ENCODE results near the gene SHOC2. TPM values are rescaled to one million over a fixed set of nuclear protein-coding genes. Genes with fewer than 3 reads are reported as not detected.

Gene SHOC2
- total RNA-seq, 6 experiments from 2014 or later = 48.9 to 61.1 (median 56.6) TPM

GRCh38 chr10:110994406-110995086 is 75.1 kb downstream of the SHOC2 start:
- Mint-ChIP-seq H3K4me1 (ENCODE audit: low read depth) (peaks cover 49% of the 10 kb centered on the region), H3K27ac (no peak overlapping the region), H3K27me3 (ENCODE audit: insufficient read depth) (no peaks in the 10 kb centered on the region; the same call in 1 of the 2 replicates), H3K4me3 (no peak overlapping the region), H3K36me3 (ENCODE audit: low read depth) (peaks cover 31% of the 10 kb centered on the region), H3K9me3 (no peaks in the 10 kb centered on the region)
- TF ChIP-seq, protein P1, sequence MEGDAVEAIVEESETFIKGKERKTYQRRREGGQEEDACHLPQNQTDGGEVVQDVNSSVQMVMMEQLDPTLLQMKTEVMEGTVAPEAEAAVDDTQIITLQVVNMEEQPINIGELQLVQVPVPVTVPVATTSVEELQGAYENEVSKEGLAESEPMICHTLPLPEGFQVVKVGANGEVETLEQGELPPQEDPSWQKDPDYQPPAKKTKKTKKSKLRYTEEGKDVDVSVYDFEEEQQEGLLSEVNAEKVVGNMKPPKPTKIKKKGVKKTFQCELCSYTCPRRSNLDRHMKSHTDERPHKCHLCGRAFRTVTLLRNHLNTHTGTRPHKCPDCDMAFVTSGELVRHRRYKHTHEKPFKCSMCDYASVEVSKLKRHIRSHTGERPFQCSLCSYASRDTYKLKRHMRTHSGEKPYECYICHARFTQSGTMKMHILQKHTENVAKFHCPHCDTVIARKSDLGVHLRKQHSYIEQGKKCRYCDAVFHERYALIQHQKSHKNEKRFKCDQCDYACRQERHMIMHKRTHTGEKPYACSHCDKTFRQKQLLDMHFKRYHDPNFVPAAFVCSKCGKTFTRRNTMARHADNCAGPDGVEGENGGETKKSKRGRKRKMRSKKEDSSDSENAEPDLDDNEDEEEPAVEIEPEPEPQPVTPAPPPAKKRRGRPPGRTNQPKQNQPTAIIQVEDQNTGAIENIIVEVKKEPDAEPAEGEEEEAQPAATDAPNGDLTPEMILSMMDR (IDR thresholded peaks at IDR 0.05) = no peak
- no peak for DNase-seq

GRCh38 chr10:110995301-110995700 is 75.9 kb downstream of the SHOC2 start:
- peaks cover 24% of the 10 kb centered on the region for H3K36me3 Mint-ChIP-seq (ENCODE audit: low read depth)
- no peak overlapping the region for H3K4me3 Mint-ChIP-seq
- H3K9me3 Mint-ChIP-seq = no peaks in the 10 kb centered on the region
- H3K4me1 Mint-ChIP-seq (ENCODE audit: low read depth) = peaks cover 49% of the 10 kb centered on the region
- no peaks in the 10 kb centered on the region for H3K27me3 Mint-ChIP-seq (ENCODE audit: insufficient read depth)
- TF ChIP-seq, protein P1 (IDR thresholded peaks at IDR 0.05) = no peak
- no peak overlapping the region for H3K27ac Mint-ChIP-seq
- no peak for DNase-seq

- TF ChIP-seq, protein P1 (IDR thresholded peaks at IDR 0.05) = no peak
- no peaks in the 10 kb centered on the region for H3K9me3 Mint-ChIP-seq
- H3K27ac Mint-ChIP-seq = no peak overlapping the region
- peaks cover 46% of the 10 kb centered on the region for H3K4me1 Mint-ChIP-seq (ENCODE audit: low read depth)
- H3K4me3 Mint-ChIP-seq = no peak overlapping the region
- no peak for DNase-seq
- peaks cover 18% of the 10 kb centered on the region for H3K36me3 Mint-ChIP-seq (ENCODE audit: low read depth)
- H3K27me3 Mint-ChIP-seq (ENCODE audit: insufficient read depth) = no peaks in the 10 kb centered on the region
Measured at GRCh38 chr10:110996256-110996655, 76.9 kb downstream of the SHOC2 start.

GRCh38 chr10:111004016-111004415 is 84.6 kb downstream of the SHOC2 start:
- no peaks in the 10 kb centered on the region for H3K4me1 Mint-ChIP-seq (ENCODE audit: low read depth)
- DNase-seq = no peak
- no peaks in the 10 kb centered on the region for H3K9me3 Mint-ChIP-seq
- TF ChIP-seq, protein P1 (IDR thresholded peaks at IDR 0.05) = no peak
- H3K36me3 Mint-ChIP-seq (ENCODE audit: low read depth) = peaks cover under 1% of the 10 kb centered on the region
- H3K27ac Mint-ChIP-seq = no peak overlapping the region
- no peaks in the 10 kb centered on the region; the same call in 1 of the 2 replicates for H3K27me3 Mint-ChIP-seq (ENCODE audit: insufficient read depth)
- no peak overlapping the region for H3K4me3 Mint-ChIP-seq

GRCh38 chr10:111007486-111007885 is 88.1 kb downstream of the SHOC2 start:
- Mint-ChIP-seq H3K36me3 (ENCODE audit: low read depth) (no peaks in the 10 kb centered on the region), H3K27me3 (ENCODE audit: insufficient read depth) (no peaks in the 10 kb centered on the region; the same call in 1 of the 2 replicates), H3K4me3 (no peak overlapping the region), H3K4me1 (ENCODE audit: low read depth) (no peaks in the 10 kb centered on the region), H3K9me3 (no peaks in the 10 kb centered on the region), H3K27ac (no peak overlapping the region)
- no peak for DNase-seq
- TF ChIP-seq, protein P1 (IDR thresholded peaks at IDR 0.05) = no peak

All from HFFc6 (cell line).